IPS-NIHi7 (cell line): ENCODE measurements around the gene RBBP9.
A peak's percentile ranks its signal among the peaks of the same experiment; 100 is the strongest.
"Not testable (repeated sequence)": the region's sequence is repeated elsewhere in the genome, so short reads cannot be mapped to it uniquely, and the experiment has no call there.

Experiments used
- DNase-seq: peaks from one replicate; pipeline ENCODE4 v3.0.0; 2012; ENCODE audit warnings: mixed read lengths; ENCODE audit errors: extremely low spot score

RBBP9 gene

DNA sequence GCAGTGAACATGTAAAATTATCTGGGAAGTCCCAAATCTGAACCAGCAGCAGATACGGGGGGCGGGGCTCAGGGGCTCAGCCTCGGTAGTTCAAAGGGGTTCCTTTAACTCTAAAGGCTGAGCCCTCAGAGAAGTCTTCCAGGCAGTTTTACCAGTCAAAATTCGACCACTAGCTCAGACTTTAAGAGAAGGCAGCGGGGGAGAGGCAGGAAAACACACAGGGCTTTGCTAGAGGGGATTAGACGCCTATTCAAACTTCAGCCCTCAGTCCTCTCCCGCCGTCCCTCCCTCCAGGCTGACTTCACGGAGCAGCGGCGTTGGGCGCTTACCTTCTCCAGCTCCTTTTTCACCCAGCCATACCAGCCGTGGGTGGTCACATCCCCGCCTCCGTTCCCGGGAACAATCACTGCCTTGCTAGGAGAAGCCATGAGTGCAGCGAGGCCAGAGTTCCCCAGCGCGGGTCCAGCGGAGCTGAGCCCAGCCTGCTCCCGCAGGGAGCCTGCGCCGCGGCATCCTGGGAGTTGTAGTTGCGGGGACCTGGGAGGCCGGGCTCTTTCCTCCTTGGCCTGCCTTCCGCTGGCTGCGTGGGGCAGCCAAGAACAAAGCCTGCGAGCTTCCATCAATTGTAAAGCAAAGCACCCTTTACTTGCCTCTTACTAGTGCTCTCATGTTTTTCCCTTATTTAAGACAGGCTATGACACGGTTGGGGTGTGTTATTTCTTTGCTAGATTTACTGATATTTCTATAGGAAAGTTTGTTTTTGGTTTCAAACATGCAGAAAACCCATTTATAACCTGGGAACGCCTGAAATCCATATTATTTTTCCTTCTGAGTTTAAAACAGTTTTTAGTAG is at the start of gene RBBP9:
Gene RBBP9 (minus strand): TSS at position 486 of the 853 bp plus-strand sequence. CDS start 58 bp downstream, at position 428.
- peak; percentile 89 for DNase-seq

DNA sequence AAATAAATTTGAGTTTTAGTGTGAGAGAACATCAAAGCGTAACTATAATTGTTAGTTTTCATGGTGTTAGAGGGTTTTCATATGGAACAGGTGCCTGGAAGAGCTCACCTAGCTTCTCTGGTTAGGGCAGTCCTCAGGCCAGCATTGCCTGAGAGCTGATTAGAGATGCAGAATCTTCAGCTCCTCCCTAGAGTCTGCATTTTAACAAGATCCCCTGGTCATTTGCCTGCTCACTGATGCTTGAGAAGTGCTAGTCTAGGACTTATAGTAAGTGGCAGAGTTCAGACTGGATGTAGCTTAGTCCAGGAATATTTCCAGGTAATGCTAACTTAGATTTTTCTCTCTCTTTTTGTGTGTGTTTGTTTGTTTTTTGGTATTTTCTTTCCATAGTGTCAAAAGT is 48.5 kb upstream of the RBBP9 start:
- DNase-seq = no peak

DNA sequence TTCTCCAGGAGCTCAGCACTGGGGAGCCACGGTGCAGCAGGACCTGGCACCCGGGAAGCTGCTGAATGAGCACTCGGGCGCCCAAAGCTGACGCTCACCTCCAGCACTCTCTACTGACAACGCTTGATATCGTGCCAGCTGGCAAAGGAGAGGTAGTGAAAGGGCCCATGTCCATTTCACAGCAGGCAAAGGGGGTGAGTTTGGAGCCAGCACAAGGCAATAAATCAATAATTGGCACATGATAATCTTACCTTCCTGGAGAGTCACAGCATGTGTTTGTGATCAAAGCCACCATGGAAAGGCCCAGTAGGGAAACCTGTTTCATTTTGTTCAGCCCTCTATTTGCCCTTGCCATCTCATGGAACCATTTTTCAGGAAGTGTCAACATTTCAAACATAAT is 46.9 kb upstream of the RBBP9 start:
- DNase-seq = no peak

DNA sequence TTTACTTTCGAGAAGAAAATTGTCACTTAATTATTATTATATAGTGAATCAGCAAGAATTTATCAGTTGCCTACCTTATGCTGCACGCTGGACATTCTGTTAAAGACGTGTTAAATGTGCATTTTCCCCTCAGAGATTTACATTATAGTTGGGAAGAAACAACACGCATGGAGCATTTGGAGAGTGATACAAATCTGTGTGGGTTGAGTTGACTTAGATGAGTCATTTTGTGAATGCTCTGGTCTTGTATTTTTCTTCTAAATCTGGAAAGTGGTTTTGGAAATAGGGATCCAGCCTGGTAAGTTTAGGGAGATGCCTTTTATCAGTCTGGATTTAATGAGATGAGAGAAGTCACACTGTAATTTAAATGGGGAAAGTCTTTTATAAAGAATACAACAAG is 46.2 kb upstream of the RBBP9 start:
- DNase-seq = no peak

DNA sequence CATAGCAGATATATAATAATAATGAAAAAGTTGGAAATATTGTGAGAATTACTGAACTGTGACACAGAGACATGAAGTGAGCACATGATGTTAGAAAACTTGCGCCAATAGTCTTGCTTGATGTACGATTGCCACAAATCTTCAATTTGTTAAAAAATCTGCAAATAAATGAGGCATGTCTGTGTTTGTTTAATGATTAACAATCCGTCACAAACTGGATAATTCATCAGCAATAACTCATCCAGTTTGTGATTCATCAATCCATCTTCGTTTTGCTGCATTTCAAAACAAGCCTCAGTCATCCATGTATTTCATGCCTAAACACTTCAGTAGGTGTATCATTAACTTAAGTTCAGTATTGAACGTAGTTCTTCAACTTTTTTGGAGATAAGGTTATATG is 44.7 kb upstream of the RBBP9 start:
- no peak for DNase-seq

DNA sequence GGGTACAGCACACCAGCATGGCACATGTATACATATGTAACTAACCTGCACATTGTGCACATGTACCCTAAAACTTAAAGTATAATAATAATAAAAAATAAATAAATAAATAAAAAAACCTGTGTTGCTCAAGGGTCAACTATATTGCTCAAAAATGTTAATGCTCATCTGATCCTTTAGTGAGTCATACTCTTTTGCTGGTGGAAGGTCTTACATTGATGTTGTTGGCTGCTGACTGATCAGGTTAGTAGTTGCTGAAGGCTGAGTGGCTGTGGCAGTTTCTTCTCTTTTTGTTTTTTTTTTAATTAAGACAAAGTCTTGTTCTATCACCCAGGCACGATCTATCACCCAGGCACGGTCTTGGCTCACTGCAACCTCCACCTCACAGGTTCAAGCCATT is 40.6 kb upstream of the RBBP9 start:
- no peak for DNase-seq

DNA sequence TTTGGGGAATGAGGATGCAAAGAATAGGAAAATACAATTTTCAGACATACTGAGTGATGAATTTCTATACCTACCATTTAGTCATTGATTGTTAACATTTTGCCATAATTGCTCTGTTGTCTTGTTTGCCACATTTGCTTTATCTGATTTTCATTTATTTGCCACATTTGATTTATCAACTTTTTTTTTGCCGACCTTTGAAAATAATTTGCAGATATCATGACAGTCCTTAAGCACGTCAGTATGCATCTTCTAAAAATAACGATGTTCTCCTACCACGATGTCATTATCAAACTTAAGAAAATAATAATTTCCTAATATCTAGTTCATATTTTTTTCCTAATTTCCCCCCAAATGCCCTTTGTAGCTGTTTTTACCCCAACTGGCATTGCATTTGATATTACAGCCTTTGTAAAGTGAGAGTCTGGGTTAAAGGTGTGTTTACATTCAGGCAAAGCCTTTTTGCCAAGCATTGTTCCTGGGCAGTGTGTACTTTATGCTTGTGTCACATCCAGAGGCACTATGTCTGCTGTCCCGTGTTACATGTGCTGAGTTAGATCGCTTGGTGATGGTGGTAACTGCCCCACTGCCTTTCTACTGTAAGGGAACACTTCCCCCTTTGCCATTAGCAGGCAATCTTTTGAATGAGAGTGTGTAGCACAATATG is 37.1 kb upstream of the RBBP9 start:
- no peak for DNase-seq

DNA sequence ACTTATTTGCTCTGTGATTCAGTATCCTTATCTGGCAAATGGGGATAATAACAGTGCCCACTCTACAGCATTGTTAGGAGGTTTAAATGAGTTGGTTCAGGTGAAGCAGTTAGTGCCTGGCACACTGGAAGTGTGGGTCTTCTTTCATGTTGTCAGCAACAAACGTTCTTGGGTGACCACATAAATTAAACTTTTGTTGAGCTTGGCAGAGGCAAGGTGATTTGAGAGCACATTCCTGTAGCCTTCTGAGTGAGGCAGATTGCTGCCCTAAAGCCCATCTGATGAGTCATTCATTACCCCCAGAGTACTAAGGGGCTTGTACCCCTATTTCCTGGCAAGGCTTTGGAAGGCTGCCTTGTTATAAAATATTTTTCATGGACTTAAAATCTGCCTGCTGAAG is 36.5 kb upstream of the RBBP9 start:
- no peak for DNase-seq

DNA sequence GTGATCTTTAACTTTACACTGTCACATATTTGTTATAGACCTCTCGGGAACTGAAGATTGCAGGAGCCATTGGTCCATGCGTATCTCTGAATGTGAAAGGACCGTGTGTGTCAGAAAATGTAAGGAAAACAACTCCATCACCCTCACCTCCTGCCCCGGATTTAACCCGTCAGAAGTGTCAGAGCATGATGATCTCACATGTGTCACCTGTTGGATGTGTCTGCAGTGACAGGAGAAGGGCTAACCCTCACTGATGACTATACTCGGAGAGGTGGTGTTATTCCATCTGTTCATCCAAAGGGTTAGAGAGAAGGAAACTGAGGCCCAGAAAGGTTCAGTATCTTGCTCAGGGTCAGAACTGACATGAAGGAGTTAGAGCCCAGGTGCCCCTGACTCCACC is 35.6 kb upstream of the RBBP9 start:
- DNase-seq = no peak

DNA sequence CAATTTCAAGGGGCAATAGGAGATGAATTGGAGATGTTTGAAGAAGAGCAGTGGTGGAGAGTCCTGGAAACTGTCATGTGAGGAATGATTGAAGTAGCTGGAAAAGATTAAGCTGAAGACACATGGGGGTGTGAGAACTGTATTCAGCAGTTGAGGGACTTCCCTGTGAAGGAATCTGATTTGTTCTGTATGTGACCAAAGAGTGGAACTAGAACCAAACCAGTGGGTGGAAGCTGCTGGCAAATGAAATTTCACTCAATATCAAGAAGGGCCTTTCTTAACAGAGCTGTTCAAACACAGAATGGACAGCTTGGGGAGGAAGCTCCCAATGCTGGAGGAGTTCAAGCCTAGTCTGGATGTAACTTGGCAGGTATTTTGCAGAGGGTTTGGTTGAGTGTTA is 32.0 kb upstream of the RBBP9 start:
- DNase-seq = no peak

DNA sequence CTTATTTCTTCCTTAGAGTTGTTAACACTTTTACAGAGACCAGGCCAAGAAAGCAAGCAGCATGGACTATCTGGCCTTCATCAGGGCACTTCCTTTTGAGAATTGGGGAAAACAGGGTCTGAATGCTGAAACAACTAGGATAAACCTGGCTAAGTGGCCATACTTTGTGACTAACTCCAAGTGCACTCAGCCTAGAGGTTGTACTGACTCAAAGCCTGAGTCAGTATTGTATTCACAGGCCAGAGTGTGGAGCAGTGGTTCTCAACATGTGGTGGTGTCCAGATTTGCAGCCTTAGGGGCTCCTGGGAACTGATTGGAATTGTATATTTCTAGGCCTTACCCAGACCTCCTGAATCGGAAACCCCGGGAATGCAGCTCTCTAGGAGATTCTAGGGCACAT is 30.8 kb upstream of the RBBP9 start:
- no peak for DNase-seq

DNA sequence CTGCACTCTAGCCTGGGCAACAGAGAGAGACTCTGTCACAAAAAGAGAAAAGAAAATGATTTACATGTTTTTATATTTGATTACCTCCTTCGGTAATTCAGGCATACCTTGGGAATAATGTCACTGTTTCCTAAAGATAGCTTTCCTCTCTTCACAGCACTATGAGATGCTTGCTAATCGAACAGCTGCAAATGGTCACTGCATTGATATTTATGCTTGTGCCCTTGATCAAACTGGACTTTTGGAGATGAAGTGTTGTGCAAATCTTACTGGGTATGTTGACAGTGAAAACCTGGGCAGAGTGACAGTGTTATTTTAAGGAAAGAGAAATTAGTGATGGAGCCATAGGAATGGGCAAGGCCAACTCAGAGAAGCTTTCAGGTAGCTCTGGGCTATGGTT is 30.3 kb upstream of the RBBP9 start:
- DNase-seq = no peak

DNA sequence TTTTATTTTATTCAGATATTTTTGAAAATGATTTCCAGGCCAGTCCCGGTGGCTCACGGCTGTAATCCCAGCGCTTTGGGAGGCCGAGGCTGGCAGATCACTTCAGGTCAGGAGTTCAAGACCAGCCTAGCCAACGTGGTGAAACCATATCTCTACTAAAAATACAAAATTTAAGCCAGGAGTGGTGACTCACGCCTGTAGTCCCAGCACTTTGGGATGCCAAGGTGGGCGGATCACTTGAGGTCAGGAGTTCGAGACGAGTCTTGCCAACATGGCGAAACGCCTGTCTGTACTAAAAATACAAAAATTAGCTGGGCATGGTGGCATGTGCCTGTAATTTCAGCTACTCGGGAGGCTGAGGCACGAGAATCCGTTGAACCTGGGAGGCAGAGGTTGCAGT is 29.7 kb upstream of the RBBP9 start:
- DNase-seq = not testable (repeated sequence)

DNA sequence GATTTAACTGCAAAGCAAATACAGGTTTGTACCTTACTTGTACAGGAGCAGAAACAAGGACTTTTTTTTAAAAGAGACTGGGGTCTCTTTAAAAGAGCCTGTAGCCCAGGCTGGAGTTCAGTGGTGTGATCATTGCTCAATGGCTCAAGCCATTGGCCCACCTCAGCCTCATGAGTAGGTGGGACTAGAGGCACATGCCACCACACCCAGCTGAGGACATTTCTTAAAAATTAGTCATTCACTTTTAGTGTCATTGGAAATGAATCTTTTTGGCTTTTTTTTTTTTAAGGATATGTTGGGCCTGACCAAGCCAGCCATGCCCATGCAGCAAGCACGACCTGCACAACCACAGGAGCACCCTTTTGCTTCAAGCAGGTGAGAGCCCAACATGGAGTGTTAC is 27.6 kb upstream of the RBBP9 start:
- no peak for DNase-seq

DNA sequence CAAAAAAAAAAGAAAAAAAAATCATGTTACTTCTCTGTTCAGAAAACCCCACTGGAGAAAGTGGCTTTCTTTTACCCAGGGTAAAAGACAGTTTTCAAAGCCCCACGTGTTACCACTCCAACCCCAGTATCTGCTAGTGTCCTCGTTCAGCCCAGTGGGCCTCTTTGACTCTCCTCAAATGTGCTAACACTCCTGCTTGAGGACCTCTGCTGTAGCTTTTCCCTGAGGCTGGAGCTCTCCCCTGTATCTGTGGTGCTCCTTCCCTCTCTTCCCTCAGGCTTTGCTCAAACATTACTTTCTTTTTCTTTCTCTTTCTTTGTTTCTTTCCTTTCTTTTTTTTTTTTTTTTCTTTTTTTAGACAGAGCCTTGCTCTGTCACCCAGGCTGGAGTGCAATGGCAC is 26.0 kb upstream of the RBBP9 start:
- no peak for DNase-seq

DNA sequence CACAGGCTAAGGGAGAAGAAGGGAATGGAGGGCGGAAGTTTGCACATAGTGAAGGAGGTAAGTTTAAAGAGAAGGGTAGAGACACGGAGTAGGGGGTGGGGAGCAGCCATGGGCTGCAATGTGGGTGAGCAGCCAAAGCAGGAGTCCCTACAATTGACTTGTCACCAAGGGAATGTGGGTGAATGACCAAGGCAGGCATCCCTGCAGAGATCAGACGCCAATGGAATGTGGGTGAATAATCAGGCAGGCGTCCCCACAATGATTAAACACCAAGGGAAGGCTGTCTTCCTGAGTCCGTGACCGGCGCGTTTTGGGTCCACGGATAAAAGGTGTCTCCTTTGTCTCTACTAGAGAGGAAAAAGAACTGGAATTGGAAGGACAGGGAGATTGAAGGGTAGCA is 25.0 kb upstream of the RBBP9 start:
- not testable (repeated sequence) for DNase-seq

DNA sequence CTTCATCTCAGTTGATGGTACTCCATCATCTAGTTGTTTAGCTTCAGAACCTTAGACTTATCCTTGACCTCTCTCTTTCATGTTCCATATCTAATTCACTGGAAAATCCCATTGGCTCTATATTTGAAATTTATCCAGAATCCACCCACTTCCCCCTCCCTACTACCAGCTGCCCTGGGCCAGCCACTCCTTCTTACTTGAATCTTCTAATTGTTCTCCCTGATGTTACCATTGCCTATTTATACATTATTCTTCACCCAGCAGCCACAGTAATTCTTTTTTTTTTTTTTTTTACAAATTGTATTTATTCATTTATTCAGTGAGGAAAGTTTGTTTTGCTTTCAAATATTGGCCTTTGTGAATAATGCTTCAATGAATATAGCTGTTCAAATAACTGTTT is 18.9 kb upstream of the RBBP9 start:
- DNase-seq = no peak

DNA sequence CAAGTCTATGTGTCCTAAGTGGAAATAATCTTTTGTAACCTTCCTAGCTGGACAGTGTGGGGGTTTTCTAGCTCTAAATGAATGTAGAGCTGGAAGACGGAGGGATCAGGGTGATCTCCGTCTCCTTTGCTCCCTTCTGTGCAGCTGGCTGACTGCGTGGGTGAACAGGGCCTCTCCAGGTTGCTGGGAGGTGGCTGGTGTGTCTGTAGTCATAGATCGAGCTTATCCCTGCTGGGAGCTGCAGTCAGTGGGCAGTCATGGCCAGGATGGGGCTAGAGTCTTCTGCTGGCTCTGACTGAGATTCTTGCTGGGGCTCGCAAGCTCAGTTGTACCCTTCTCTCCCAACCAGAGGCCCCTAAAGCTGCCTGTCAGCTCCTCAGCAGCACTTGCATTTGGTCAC is 17.1 kb upstream of the RBBP9 start:
- DNase-seq = no peak

DNA sequence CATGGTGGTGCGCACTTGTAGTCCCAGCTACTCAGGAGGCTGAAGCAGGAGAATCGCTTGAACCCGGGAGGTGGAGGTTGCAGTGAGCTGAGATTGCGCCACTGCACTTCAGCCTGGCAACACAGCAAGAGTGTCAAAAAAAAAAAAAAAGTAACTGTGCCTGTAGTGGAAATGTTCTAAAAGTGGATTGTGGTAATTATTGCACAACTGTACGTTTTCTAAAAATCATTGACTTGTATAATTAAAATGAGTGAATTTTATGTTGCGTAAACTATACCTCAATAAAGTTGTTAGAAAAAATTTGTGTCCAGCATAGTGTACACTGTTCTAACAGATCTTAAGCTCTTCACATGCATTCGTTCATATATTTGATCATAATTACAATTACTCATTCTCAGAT is 16.2 kb upstream of the RBBP9 start:
- DNase-seq = no peak

DNA sequence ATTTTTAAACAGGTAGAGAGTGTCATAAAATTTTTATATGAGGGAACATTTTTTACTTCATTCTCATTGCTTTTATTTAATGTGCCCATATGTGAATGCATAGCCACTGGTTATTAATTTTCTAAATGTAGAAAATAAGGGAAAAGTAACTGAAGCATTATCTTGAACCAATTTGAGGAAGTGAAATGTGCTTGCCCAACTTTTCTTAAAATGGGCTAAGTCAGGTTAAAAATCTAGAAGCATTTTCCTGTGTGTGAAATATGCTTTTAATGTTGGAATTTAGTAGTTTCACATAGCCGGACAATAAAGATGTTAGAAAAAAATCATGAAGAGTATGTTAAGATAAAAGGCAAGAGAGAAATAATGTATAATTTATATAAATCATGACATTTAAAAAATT is 14.5 kb upstream of the RBBP9 start:
- no peak for DNase-seq

DNA sequence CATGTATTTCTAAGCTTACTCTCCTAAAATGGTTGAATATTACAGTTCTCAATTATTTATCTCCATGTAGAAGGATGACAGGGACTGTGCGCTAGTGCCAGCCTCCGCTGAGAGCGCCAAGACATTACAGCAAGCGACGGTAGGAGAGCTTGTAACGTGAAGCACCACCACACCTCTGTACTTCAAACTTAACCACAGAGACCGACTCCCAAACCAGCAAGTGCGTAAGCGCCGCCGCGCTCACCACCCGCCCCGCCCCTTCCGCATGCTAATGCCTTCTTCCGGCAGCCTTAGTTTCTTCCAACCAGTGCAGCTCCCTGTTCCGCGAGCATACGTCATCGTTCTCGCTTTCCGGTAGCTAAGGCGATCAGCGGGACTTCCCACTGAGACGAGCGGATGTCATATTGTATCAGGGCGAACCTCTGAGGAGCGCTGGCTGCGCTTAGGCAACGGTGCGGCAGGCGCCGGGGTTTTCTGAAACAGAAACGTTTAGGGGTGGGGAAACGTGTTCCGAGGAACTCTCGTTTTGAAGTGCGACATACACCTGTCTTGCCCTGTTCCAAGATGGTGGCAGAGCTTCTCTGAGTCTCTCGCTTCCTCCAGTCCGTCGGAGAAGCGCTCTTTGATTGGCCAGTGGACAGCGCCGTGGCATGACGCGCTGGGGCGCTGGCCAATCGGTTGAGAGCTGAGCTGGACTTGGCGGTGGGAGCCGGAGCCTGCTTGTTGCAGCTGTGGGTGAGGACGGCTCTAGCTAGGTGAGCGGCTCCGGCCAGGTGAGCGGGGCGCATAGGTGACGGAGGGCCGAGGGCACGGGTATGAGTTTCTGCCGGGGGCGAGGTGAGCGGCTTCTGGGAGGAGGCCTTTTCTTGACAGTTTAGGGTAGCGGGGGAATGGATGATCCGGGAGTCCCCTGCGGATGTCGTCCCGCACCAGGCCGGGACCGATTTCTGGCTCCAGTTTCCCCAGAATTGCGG is 10.5 kb upstream of the RBBP9 start, which contains the start of gene SEC23B:
Gene SEC23B (plus strand): TSS at position 723 of the 974 bp plus-strand sequence. CDS start 2,896 bp downstream, outside the sequence.
- DNase-seq = peak; percentile 98

DNA sequence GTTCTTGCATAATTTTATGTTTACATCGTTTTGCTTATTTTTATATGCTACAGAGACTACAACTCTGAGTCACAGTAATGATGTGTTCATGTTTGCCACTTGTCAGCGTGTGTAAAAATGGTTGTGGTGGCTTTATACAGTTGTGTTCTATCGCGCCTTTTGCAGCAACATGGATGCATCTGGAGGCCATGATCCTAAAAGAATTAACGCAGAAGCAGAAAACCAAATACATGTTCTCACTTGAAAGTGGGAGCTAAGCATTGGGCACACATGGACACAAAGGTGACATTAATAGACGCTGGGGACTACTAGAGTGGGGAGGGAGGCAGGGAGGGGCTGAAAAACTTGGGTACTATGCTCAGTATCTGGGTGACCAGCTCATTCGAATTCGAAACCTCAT is 9.7 kb upstream of the RBBP9 start:
- DNase-seq = no peak
